ENCODE measurements around the gene SLC5A10. TPM values are rescaled to one million over a fixed set of nuclear protein-coding genes. Genes with fewer than 3 reads are reported as not detected.
A peak's percentile ranks its signal among the peaks of the same experiment; 100 is the strongest.
"Not testable (repeated sequence)": the region's sequence is repeated elsewhere in the genome, so short reads cannot be mapped to it uniquely, and the experiment has no call there.

The SLC5A10 gene
- total RNA-seq, 2 experiments from 2014 or later: not detected

- Mint-ChIP-seq H3K4me3 (no peak overlapping the region), H3K4me1 (no peaks in the 10 kb centered on the region), H3K36me3 (ENCODE audit: low read depth) (no peaks in the 10 kb centered on the region), H3K27me3 (peaks cover 2% of the 10 kb centered on the region), H3K27ac (no peak overlapping the region), H3K9me3 (no peaks in the 10 kb centered on the region)
- no peak for DNase-seq
- CTCF ChIA-PET: no interaction called here
- POLR2A ChIA-PET: interaction anchor here (3.2 kb wide), 1 partner anchor 12 kb away, joined by 13 read pairs; the partner anchor contains the start of gene FAM83G
Measured at GRCh38 chr17:19016297-19016696, 64.3 kb downstream of the SLC5A10 start.

GRCh38 chr17:19016881-19017280 lies 64.9 kb downstream of the SLC5A10 start:
- DNase-seq: no peak
- Mint-ChIP-seq H3K36me3 (ENCODE audit: low read depth) (no peaks in the 10 kb centered on the region), H3K4me3 (no peak overlapping the region), H3K27me3 (peaks cover 2% of the 10 kb centered on the region), H3K27ac (no peak overlapping the region), H3K4me1 (no peaks in the 10 kb centered on the region), H3K9me3 (no peaks in the 10 kb centered on the region)
- POLR2A ChIA-PET: interaction anchor here (3.2 kb wide), 1 partner anchor 12 kb away, joined by 13 read pairs; the partner anchor contains the start of gene FAM83G
- CTCF ChIA-PET: no interaction called here

GRCh38 chr17:19017401-19017800 lies 65.4 kb downstream of the SLC5A10 start:
- Mint-ChIP-seq H3K27me3 (peaks cover 2% of the 10 kb centered on the region), H3K4me3 (no peak overlapping the region), H3K4me1 (no peaks in the 10 kb centered on the region), H3K9me3 (no peaks in the 10 kb centered on the region), H3K27ac (no peak overlapping the region), H3K36me3 (ENCODE audit: low read depth) (no peaks in the 10 kb centered on the region)
- CTCF ChIA-PET: interaction anchor here (1.2 kb wide), 1 partner anchor 56 kb away, joined by 4 read pairs; no protein-coding TSS in a partner anchor
- DNase-seq: no peak
- POLR2A ChIA-PET: interaction anchor here (3.2 kb wide), 1 partner anchor 13 kb away, joined by 13 read pairs; the partner anchor contains the start of gene FAM83G

- no peaks in the 10 kb centered on the region for H3K4me1 Mint-ChIP-seq
- H3K4me3 Mint-ChIP-seq: no peak overlapping the region
- H3K9me3 Mint-ChIP-seq: no peaks in the 10 kb centered on the region
- no peaks in the 10 kb centered on the region for H3K36me3 Mint-ChIP-seq (ENCODE audit: low read depth)
- H3K27me3 Mint-ChIP-seq: peaks cover 2% of the 10 kb centered on the region
- no peak overlapping the region for H3K27ac Mint-ChIP-seq
- CTCF ChIA-PET: interaction anchor here (1.2 kb wide), 1 partner anchor 57 kb away, joined by 4 read pairs; no protein-coding TSS in a partner anchor
- POLR2A ChIA-PET: no interaction called here
- DNase-seq: no peak
Measured at GRCh38 chr17:19017804-19018599, 66.0 kb downstream of the SLC5A10 start.

GRCh38 chr17:19018600-19018950 lies 66.6 kb downstream of the SLC5A10 start:
- H3K27me3 Mint-ChIP-seq: peaks cover 2% of the 10 kb centered on the region
- ChIA-PET CTCF (interaction anchor here (1.2 kb wide), 1 partner anchor 58 kb away, joined by 4 read pairs; no protein-coding TSS in a partner anchor), POLR2A (no interaction called here)
- H3K27ac Mint-ChIP-seq: no peak overlapping the region
- no peak for DNase-seq
- H3K36me3 Mint-ChIP-seq (ENCODE audit: low read depth): no peaks in the 10 kb centered on the region
- H3K4me1 Mint-ChIP-seq: no peaks in the 10 kb centered on the region
- H3K4me3 Mint-ChIP-seq: no peak overlapping the region
- H3K9me3 Mint-ChIP-seq: no peaks in the 10 kb centered on the region

GRCh38 chr17:19019041-19019941 lies 67.3 kb downstream of the SLC5A10 start:
- POLR2A ChIA-PET: no interaction called here
- H3K27me3 Mint-ChIP-seq: peaks cover 2% of the 10 kb centered on the region
- no peak for DNase-seq
- peaks cover 3% of the 10 kb centered on the region for H3K36me3 Mint-ChIP-seq (ENCODE audit: low read depth)
- peaks cover 6% of the 10 kb centered on the region for H3K4me1 Mint-ChIP-seq
- CTCF ChIA-PET: no interaction called here
- no peaks in the 10 kb centered on the region for H3K9me3 Mint-ChIP-seq
- no peak overlapping the region for H3K4me3 Mint-ChIP-seq
- no peak overlapping the region for H3K27ac Mint-ChIP-seq

GRCh38 chr17:19020016-19020415 lies 68.1 kb downstream of the SLC5A10 start:
- ChIA-PET CTCF (interaction anchor here (1.1 kb wide), 1 partner anchor 23 kb away, joined by 3 read pairs; no protein-coding TSS in a partner anchor), POLR2A (interaction anchor here (1.6 kb wide), 1 partner anchor 16 kb away, joined by 5 read pairs; the partner anchor contains the start of gene FAM83G)
- Mint-ChIP-seq H3K27me3 (peaks cover 2% of the 10 kb centered on the region), H3K4me1 (peaks cover 13% of the 10 kb centered on the region), H3K9me3 (no peaks in the 10 kb centered on the region), H3K27ac (no peak overlapping the region), H3K4me3 (no peak overlapping the region), H3K36me3 (ENCODE audit: low read depth) (peaks cover 8% of the 10 kb centered on the region)
- DNase-seq: no peak

GRCh38 chr17:19021011-19021621 lies 69.2 kb downstream of the SLC5A10 start:
- H3K9me3 Mint-ChIP-seq; H3K27me3 Mint-ChIP-seq; H3K36me3 Mint-ChIP-seq (ENCODE audit: low read depth); DNase-seq; H3K27ac Mint-ChIP-seq; H3K4me3 Mint-ChIP-seq: not testable (repeated sequence)
- ChIA-PET POLR2A (interaction anchor here (1.6 kb wide), 1 partner anchor 17 kb away, joined by 5 read pairs; the partner anchor contains the start of gene FAM83G), CTCF (interaction anchor here (1.1 to 1.8 kb wide), 2 partner anchors 24 to 60 kb away, joined by 3 to 8 read pairs; no protein-coding TSS in a partner anchor)
- peaks cover 13% of the 10 kb centered on the region for H3K4me1 Mint-ChIP-seq

- Mint-ChIP-seq H3K4me3 (no peak overlapping the region), H3K27ac (no peak overlapping the region), H3K36me3 (ENCODE audit: low read depth) (peaks cover 8% of the 10 kb centered on the region), H3K27me3 (no peaks in the 10 kb centered on the region), H3K9me3 (no peaks in the 10 kb centered on the region), H3K4me1 (peaks cover 13% of the 10 kb centered on the region)
- ChIA-PET CTCF (interaction anchor here (1.8 kb wide), 1 partner anchor 61 kb away, joined by 8 read pairs; no protein-coding TSS in a partner anchor), POLR2A (interaction anchor here (1.3 to 1.6 kb wide), 2 partner anchors 13 to 17 kb away, joined by 3 to 5 read pairs; partner anchors contain the start of gene FAM83G)
- DNase-seq: peak; percentile 43
Measured at GRCh38 chr17:19021622-19022083, 69.7 kb downstream of the SLC5A10 start.

GRCh38 chr17:19022128-19022527 lies 70.2 kb downstream of the SLC5A10 start:
- Mint-ChIP-seq H3K27me3 (no peaks in the 10 kb centered on the region), H3K36me3 (ENCODE audit: low read depth) (peaks cover 8% of the 10 kb centered on the region), H3K27ac (no peak overlapping the region), H3K4me1 (peaks cover 13% of the 10 kb centered on the region), H3K9me3 (no peaks in the 10 kb centered on the region), H3K4me3 (no peak overlapping the region)
- POLR2A ChIA-PET: interaction anchor here (1.3 kb wide), 1 partner anchor 14 kb away, joined by 3 read pairs; no protein-coding TSS in a partner anchor
- CTCF ChIA-PET: interaction anchor here (1.2 to 1.8 kb wide), 2 partner anchors 61 to 396 kb away, joined by 4 to 8 read pairs; no protein-coding TSS in a partner anchor
- no peak for DNase-seq

- Mint-ChIP-seq H3K36me3 (ENCODE audit: low read depth) (peaks cover 8% of the 10 kb centered on the region), H3K9me3 (no peaks in the 10 kb centered on the region), H3K27ac (no peak overlapping the region), H3K27me3 (no peaks in the 10 kb centered on the region), H3K4me1 (peaks cover 13% of the 10 kb centered on the region), H3K4me3 (no peak overlapping the region)
- no peak for DNase-seq
- POLR2A ChIA-PET: interaction anchor here (1.3 kb wide), 2 partner anchors 14 to 18 kb away, joined by 3 to 4 read pairs; partner anchors contain the start of gene FAM83G
- CTCF ChIA-PET: interaction anchor here (1.2 to 1.8 kb wide), 2 partner anchors 62 to 397 kb away, joined by 4 to 8 read pairs; no protein-coding TSS in a partner anchor
Measured at GRCh38 chr17:19022747-19023146, 70.8 kb downstream of the SLC5A10 start.

Data from activated CD4-positive, alpha-beta memory T cell treated with anti-CD3 and anti-CD28 coated beads, Interleukin-2, amount 10 ng/mL, durations not matched to agents 7 days and 5 days (primary cell).